Activated CD8-positive, alpha-beta T cell treated with anti-CD3 and anti-CD28 coated beads for 36 hours (primary cell): ENCODE data around the gene SCO2. TPM values are rescaled to one million over a fixed set of nuclear protein-coding genes. Genes with fewer than 3 reads are reported as not detected.

Source experiments
- ATAC-seq: fragments of 200-7000 bp; cut with Tn5 transposase; one replicate; pipeline ENCODE4 v1.10.0; 2021; ENCODE audit warnings: mild to moderate bottlenecking, moderate library complexity
- CTCF ChIA-PET: fragments of 350-600 bp; sonication (Branson Sonifier 250); formaldehyde crosslinking; loops from one replicate; lab custom pipeline; 2021; ENCODE audit warnings: antibody characterized with exemption; lab: Charles Lee
- POLR2A ChIA-PET: fragments of 350-600 bp; sonication (Branson Sonifier 250); formaldehyde crosslinking; loops from one replicate; lab custom pipeline; 2021; ENCODE audit warnings: antibody characterized with exemption; lab: Charles Lee
- DNase-seq: peaks from one replicate; pipeline ENCODE4 v3.0.0-alpha.2; 2020
- H3K27ac Mint-ChIP-seq: one replicate; pipeline ENCODE4 v1.8.0; 2021; ENCODE audit warnings: mild to moderate bottlenecking, mixed read lengths
- H3K27me3 Mint-ChIP-seq: one replicate; pipeline ENCODE4 v1.8.0; 2021; ENCODE audit warnings: mixed read lengths
- H3K36me3 Mint-ChIP-seq: one replicate; pipeline ENCODE4 v1.8.0; 2021; ENCODE audit warnings: low read depth, mixed read lengths
- H3K4me1 Mint-ChIP-seq: one replicate; pipeline ENCODE4 v1.8.0; 2021; ENCODE audit warnings: low read depth, mixed read lengths
- H3K4me3 Mint-ChIP-seq: one replicate; pipeline ENCODE4 v1.8.0; 2021; ENCODE audit warnings: mild to moderate bottlenecking, moderate library complexity, mixed read lengths
- H3K9me3 Mint-ChIP-seq: one replicate; pipeline ENCODE4 v1.8.0; 2021; ENCODE audit warnings: mixed read lengths
- intact Hi-C: fragments of 100-400 bp; cut with micrococcal nuclease; formaldehyde crosslinking; loops from one replicate; pipeline ENCODE4 v1.10.0; 2022
- total RNA-seq, 2 experiments: library from RNA; stranded (reverse); gene quantifications; one replicate each; pipeline ENCODE4 v1.2.3, GENCODE V29; 2021
- TF ChIP-seq, protein P1 (sequence below): fragments of 200-600 bp; IDR thresholded peaks from one replicate; pipeline ENCODE4 v1.8.0; 2022; ENCODE audit warnings: antibody characterized with exemption, mild to moderate bottlenecking

SCO2 gene
- total RNA-seq, 2 experiments from 2014 or later, result 2.7 TPM; not detected in 1

- intact Hi-C loops, result no loop called here
Observed at GRCh38 chr22:50562523-50563412, 37.4 kb upstream of the SCO2 start, which contains the start of gene SYCE3. SYCE3 (minus strand) TSS chr22:50562919; CDS start chr22:50556405, 6,514 bp downstream.

DNA sequence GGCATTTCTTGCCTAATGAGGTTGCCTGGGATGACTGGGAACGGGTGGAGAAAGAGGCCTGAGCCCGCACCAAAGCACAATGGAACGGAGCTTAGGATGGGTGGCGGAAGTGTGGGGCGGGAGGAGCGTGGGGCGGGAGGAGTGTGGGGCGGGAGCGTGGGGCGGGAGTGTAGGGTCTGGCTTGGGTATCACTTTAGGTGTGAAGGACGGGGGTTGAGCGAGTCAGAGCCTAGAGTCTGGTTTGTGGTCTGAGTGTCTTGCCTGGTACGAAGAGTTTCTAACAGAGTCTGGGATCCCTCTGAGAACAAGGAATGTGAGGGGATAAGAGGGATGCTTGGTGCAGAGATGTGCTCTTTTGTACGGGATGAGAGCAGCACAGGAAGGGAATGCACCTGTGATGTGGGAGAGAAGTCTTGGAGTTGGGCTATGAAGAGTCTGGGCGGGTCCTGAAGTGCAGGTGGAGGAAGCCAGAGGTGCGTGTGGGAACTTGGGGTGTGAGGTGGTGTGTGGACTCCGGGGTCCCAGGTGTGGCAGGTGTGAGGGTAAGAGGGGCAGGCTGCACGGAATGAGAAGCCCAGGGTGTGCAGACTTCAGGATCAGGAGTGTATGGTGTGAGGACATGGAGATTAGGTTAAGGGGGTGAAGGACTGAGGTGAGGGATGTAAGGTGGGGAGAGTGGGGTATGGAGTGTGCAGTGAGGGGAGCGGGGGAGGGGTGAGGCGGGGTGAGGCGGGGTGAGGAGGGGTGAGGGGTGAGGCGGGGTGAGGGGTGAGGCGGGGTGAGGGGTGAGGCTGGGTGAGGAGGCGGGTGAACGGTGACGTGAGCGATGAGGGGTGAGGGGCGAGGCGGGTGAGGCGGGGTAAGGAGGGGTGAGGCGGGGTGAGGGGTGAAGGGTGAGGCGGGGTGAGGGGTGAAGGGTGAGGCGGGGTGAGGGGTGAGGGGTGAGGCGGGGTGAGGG, 36.3 kb upstream of the SCO2 start:
- ATAC-seq (no peak), DNase-seq (no peak)
- no peaks in the 10 kb centered on the region for H3K9me3 Mint-ChIP-seq
- peak overlapping the region; percentile 4 for H3K27ac Mint-ChIP-seq
- peaks cover 15% of the 10 kb centered on the region for H3K4me1 Mint-ChIP-seq
- TF ChIP-seq, protein P1, sequence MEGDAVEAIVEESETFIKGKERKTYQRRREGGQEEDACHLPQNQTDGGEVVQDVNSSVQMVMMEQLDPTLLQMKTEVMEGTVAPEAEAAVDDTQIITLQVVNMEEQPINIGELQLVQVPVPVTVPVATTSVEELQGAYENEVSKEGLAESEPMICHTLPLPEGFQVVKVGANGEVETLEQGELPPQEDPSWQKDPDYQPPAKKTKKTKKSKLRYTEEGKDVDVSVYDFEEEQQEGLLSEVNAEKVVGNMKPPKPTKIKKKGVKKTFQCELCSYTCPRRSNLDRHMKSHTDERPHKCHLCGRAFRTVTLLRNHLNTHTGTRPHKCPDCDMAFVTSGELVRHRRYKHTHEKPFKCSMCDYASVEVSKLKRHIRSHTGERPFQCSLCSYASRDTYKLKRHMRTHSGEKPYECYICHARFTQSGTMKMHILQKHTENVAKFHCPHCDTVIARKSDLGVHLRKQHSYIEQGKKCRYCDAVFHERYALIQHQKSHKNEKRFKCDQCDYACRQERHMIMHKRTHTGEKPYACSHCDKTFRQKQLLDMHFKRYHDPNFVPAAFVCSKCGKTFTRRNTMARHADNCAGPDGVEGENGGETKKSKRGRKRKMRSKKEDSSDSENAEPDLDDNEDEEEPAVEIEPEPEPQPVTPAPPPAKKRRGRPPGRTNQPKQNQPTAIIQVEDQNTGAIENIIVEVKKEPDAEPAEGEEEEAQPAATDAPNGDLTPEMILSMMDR, result no peak
- peak overlapping the region; percentile 16 for H3K4me3 Mint-ChIP-seq
- no peaks in the 10 kb centered on the region for H3K36me3 Mint-ChIP-seq
- POLR2A ChIA-PET, result no interaction called here
- CTCF ChIA-PET, result interaction anchor here (1.6 kb wide), 1 partner anchor 16 kb away, joined by 5 read pairs; the partner anchor contains the start of gene KLHDC7B
- intact Hi-C loops, result no loop called here
- H3K27me3 Mint-ChIP-seq, result no peaks in the 10 kb centered on the region

More at GRCh38 chr22:50562523-50563412, 37.4 kb upstream of the SCO2 start, which contains the start of gene SYCE3:
- H3K36me3 Mint-ChIP-seq, result peaks cover 2% of the 10 kb centered on the region
- POLR2A ChIA-PET, result interaction anchor here (0.6 to 4.4 kb wide), 16 partner anchors 10 to 93 kb away, joined by 3 to 36 read pairs (median 5); partner anchors contain the start of gene SCO2
- DNase-seq, result peak; percentile 98
- peaks cover 15% of the 10 kb centered on the region for H3K4me1 Mint-ChIP-seq
- peak within 1 kb of the TSS; percentile 47 for H3K27ac Mint-ChIP-seq
- TF ChIP-seq, protein P1, result peak; percentile 82
- CTCF ChIA-PET, result interaction anchor here (0.6 to 3.3 kb wide), 23 partner anchors 9 to 176 kb away, joined by 3 to 32 read pairs (median 5); partner anchors contain the start of genes CHKB, KLHDC7B, LMF2 and NCAPH2
- no peaks in the 10 kb centered on the region for H3K9me3 Mint-ChIP-seq
- H3K4me3 Mint-ChIP-seq, result peak within 1 kb of the TSS; percentile 83
- ATAC-seq, result peak; percentile 99
- H3K27me3 Mint-ChIP-seq, result no peaks in the 10 kb centered on the region

- ATAC-seq, result no peak
- CTCF ChIA-PET, result interaction anchor here (0.8 to 2.2 kb wide), 4 partner anchors 10 to 34 kb away, joined by 3 to 9 read pairs (median 4); partner anchors contain the start of genes KLHDC7B and SCO2
- Mint-ChIP-seq H3K4me1 (peaks cover 15% of the 10 kb centered on the region), H3K27me3 (no peaks in the 10 kb centered on the region), H3K9me3 (no peaks in the 10 kb centered on the region), H3K36me3 (no peaks in the 10 kb centered on the region), H3K27ac (no peak overlapping the region), H3K4me3 (no peak overlapping the region)
- DNase-seq, result no peak
- TF ChIP-seq, protein P1, result no peak
- intact Hi-C loops, result no loop called here
- POLR2A ChIA-PET, result interaction anchor here (0.9 to 1.0 kb wide), 3 partner anchors 9 to 36 kb away, joined by 3 to 4 read pairs (median 3); no protein-coding TSS in a partner anchor
Observed at GRCh38 chr22:50560034-50560433, 34.6 kb upstream of the SCO2 start.

GRCh38 chr22:50556703-50557102, 31.3 kb upstream of the SCO2 start:
- ChIA-PET POLR2A (interaction anchor here (0.8 to 4.1 kb wide), 6 partner anchors 9 to 32 kb away, joined by 3 to 17 read pairs (median 4); partner anchors contain the start of genes KLHDC7B and SCO2), CTCF (interaction anchor here (0.7 to 2.7 kb wide), 4 partner anchors 8 to 31 kb away, joined by 6 to 11 read pairs (median 6); partner anchors contain the start of gene SCO2)
- H3K4me1 Mint-ChIP-seq, result peaks cover 8% of the 10 kb centered on the region
- no peak overlapping the region for H3K4me3 Mint-ChIP-seq
- no peaks in the 10 kb centered on the region for H3K27me3 Mint-ChIP-seq
- TF ChIP-seq, protein P1, result no peak
- H3K36me3 Mint-ChIP-seq, result no peaks in the 10 kb centered on the region
- H3K9me3 Mint-ChIP-seq, result no peaks in the 10 kb centered on the region
- ATAC-seq (no peak), DNase-seq (no peak)
- intact Hi-C loops, result no loop called here
- no peak overlapping the region for H3K27ac Mint-ChIP-seq
